Brain microvascular endothelial cell (primary cell): ENCODE measurements around the gene ALS2.

ENCODE experiments used
- DNase-seq: peaks from one replicate; pipeline ENCODE4 v3.0.0-alpha.2; 2020
- H3K27ac ChIP-seq: fragments of 250-450 bp; sonication (Bioruptor Pico); 2 replicates; pipeline ENCODE4 v1.5.1; 2020; ENCODE audit warnings: mild to moderate bottlenecking, moderate library complexity
- H3K27me3 ChIP-seq: fragments of 250-450 bp; sonication (Bioruptor Pico); replicated peaks from 2 replicates; pipeline ENCODE4 v1.5.1; 2020; ENCODE audit warnings: mild to moderate bottlenecking
- H3K36me3 ChIP-seq: fragments of 250-450 bp; sonication (Bioruptor Pico); replicated peaks from 2 replicates; pipeline ENCODE4 v1.5.1; 2020; ENCODE audit warnings: mild to moderate bottlenecking
- H3K4me3 ChIP-seq: 2 replicates; pipeline ENCODE4 v1.5.1; 2011; ENCODE audit warnings: low read depth, mild to moderate bottlenecking, control low read depth, low read length, moderate library complexity
- in situ Hi-C: cut with HindIII; loops from 2 replicates; pipeline ENCODE4 v1.10.0; 2017; ENCODE audit warnings: low sequenced_read_pairs, low pct_ligation_motif_present
- TF ChIP-seq, protein P1 (sequence below): IDR thresholded peaks from 2 replicates; pipeline ENCODE4 v1.5.1; 2011; ENCODE audit warnings: low read depth, mild to moderate bottlenecking, moderate library complexity, low read length, control low read depth, inconsistent platforms; ENCODE audit errors: missing control alignments

The ALS2 gene

DNA sequence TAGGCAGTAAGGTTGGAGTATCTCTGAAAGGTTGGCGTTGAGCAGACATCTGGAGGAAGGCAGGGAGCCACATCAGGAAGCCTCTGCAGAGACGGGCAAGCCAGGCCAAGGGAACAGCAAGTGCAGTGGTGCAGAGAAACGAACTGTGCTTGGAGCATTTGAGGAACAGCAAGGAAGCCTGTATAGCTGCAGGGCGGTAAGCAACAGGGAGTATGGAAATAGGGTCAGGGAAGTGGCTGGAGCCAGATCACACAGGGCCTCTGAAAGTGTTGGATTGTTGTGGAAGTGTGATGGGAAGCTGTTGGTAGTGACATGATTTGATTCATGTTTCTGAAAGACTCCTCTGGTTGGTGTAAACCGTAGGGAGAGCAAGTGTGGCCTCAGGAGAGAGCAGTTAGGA, 124.0 kb downstream of the ALS2 start:
- Histone ChIP-seq H3K4me3 (no peak overlapping the region), H3K27ac (no peak overlapping the region), H3K27me3 (no peaks in the 10 kb centered on the region), H3K36me3 (no peaks in the 10 kb centered on the region)
- in situ Hi-C loops: no loop called here
- DNase-seq: no peak
- TF ChIP-seq, protein P1, sequence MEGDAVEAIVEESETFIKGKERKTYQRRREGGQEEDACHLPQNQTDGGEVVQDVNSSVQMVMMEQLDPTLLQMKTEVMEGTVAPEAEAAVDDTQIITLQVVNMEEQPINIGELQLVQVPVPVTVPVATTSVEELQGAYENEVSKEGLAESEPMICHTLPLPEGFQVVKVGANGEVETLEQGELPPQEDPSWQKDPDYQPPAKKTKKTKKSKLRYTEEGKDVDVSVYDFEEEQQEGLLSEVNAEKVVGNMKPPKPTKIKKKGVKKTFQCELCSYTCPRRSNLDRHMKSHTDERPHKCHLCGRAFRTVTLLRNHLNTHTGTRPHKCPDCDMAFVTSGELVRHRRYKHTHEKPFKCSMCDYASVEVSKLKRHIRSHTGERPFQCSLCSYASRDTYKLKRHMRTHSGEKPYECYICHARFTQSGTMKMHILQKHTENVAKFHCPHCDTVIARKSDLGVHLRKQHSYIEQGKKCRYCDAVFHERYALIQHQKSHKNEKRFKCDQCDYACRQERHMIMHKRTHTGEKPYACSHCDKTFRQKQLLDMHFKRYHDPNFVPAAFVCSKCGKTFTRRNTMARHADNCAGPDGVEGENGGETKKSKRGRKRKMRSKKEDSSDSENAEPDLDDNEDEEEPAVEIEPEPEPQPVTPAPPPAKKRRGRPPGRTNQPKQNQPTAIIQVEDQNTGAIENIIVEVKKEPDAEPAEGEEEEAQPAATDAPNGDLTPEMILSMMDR: no peak

DNA sequence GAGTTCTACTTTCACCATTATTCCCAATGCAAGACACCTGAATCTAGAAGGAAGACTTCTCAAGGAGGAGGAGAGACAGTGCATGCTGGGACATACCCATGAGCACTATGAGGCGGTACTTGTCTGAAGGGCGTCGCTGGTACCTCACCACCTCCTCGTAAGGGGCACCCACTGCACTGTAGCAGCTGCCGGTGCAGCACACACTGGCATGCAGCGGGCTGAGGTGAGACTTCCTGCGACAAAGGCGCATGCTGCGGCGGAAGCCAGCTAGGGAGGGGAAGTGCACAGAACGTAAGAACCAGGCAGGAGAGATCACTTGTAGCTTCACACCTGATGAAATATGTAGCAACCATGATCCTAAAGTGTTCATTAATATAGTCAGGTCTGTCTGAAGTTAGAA, 124.6 kb downstream of the ALS2 start:
- DNase-seq: no peak
- H3K27ac ChIP-seq: no peak overlapping the region

DNA sequence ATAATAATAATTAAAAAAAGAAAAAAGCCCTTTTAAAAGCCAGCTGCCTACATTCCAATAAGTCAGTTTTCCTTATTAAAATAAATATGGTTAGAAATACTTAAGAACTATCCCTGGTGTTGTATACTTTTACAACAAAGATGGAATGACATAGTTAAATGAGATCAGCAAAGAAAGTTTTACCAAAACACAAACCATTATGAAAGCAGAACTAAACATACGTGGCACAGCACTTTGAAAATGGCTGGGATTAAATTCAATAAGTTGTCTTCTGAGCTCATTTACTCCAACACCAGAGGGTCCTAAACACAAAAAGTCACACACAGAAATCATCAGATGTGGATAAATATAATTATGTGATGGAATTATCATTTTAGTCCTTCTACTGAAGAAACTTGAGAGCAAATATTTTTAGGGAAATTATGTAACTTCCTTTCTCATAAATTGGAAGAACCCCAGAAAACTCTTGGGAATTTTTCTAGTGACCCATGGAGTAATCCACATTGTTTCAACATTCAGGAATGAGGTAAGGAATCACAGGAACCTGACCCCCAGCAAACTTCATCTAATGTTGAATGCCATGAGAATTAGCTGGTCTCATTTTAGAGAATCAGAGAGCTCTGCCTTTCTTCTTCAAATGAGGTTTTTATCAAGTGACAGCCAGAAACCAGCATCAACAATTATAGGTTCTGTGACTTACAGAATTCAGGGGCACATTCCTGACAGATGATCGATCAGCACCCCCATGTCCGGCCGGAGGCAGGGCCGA, 125.9 kb downstream of the ALS2 start:
- TF ChIP-seq, protein P1: no peak
- peak; percentile 68 for DNase-seq
- in situ Hi-C loops: no loop called here
- Histone ChIP-seq H3K27me3 (no peaks in the 10 kb centered on the region), H3K36me3 (no peaks in the 10 kb centered on the region), H3K4me3 (no peak overlapping the region), H3K27ac (peak overlapping the region; percentile 87)

More for the DNA sequence above, 124.6 kb downstream of the ALS2 start:
- TF ChIP-seq, protein P1: no peak
- Histone ChIP-seq H3K4me3 (no peak overlapping the region), H3K27me3 (no peaks in the 10 kb centered on the region), H3K36me3 (no peaks in the 10 kb centered on the region)
- in situ Hi-C loops: no loop called here

DNA sequence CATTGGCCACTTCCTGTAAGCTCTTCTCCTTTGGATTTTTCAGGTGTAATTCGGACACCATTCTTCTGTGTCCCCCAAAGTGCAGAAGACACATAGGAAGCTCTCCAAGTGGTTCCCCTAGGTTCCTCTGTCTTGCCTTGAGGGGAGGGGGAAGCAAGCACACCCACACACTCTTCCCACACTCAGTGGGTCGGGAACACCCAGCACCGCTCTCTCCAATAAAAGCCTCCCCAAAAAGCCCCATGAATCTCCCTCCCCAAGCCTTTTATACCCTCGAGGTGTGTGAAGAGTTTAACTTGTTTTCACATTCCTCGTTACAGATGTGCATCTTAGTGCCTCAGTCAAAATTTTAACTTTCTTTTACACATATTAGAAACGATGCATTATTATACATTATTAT, 127.5 kb downstream of the ALS2 start:
- no peak for DNase-seq
- TF ChIP-seq, protein P1: no peak
- H3K4me3 ChIP-seq: no peak overlapping the region
- no peaks in the 10 kb centered on the region for H3K27me3 ChIP-seq
- peak overlapping the region; percentile 86 for H3K27ac ChIP-seq
- H3K36me3 ChIP-seq: no peaks in the 10 kb centered on the region
- in situ Hi-C loops: no loop called here
